ENCODE results near the gene WDPCP. TPM values are rescaled to one million over a fixed set of nuclear protein-coding genes. Genes with fewer than 3 reads are reported as not detected.

The WDPCP gene
- total and polyA plus RNA-seq, 10 of the 15 experiments (the other 5 are each of a cell fraction or from before 2014, with no cell fraction given) = 2.1 to 7.9 (median 4.6) TPM

- no peak for TF ChIP-seq ZNF384 (IDR thresholded peaks at IDR 0.05; ENCODE audit: borderline replicate concordance, low read depth, low read length)
- peak; percentile 74 for TF ChIP-seq NR2F1 (conservative IDR thresholded peaks at IDR 0.05)
- TF ChIP-seq RB1 (IDR thresholded peaks at IDR 0.05; ENCODE audit: borderline replicate concordance) = no peak
- no peak for TF ChIP-seq KLF5 (IDR thresholded peaks at IDR 0.05; ENCODE audit: partially characterized antibody)
- TF ChIP-seq YY1 (IDR thresholded peaks at IDR 0.05; ENCODE audit: low read depth, low read length) = no peak
- TF ChIP-seq RELB (IDR thresholded peaks at IDR 0.05; ENCODE audit: low read depth) = peak; percentile 44; the same call in 1 of the 2 replicates
- no peak for TF ChIP-seq EGR1 (IDR thresholded peaks at IDR 0.05; ENCODE audit: borderline replicate concordance in 1 of 2, low read depth in 2 of 2, low read length in 2 of 2)
- peak; percentile 69; the same call in 1 of the 2 replicates for TF ChIP-seq FOXM1 (IDR thresholded peaks at IDR 0.05; ENCODE audit: low read depth, low read length)
- no peak for TF ChIP-seq SUPT20H (IDR thresholded peaks at IDR 0.05; ENCODE audit: borderline replicate concordance, control insufficient read depth, low read depth, low read length)
- TF ChIP-seq ZNF217 (IDR thresholded peaks at IDR 0.05) = peak; percentile 46; the same call in 1 of the 2 replicates
- TF ChIP-seq CBX5 (IDR thresholded peaks at IDR 0.05; ENCODE audit: low read depth) = 0 out of 2 replicates have a peak, but pooled peaks have one; percentile 56
- TF ChIP-seq RAD21 (IDR thresholded peaks at IDR 0.05; ENCODE audit: insufficient read depth, low read depth, low read length) = no peak
- no peak for TF ChIP-seq HDAC2 (IDR thresholded peaks at IDR 0.05)
- no peak for TF ChIP-seq MAX (IDR thresholded peaks at IDR 0.05; ENCODE audit: low read depth, low read length)
- no peak for TF ChIP-seq MYC (IDR thresholded peaks at IDR 0.05; ENCODE audit: insufficient read depth, insufficient read length, insufficient replicate concordance, low read length, severe bottlenecking)
- 0 out of 2 replicates have a peak, but pooled peaks have one; percentile 34 for TF ChIP-seq CREM (IDR thresholded peaks at IDR 0.05; ENCODE audit: low read depth)
- peak; percentile 37 for TF ChIP-seq MEF2B (IDR thresholded peaks at IDR 0.05; ENCODE audit: partially characterized antibody, poor library complexity, severe bottlenecking)
- TF ChIP-seq ZBTB4 (CRISPR knock-in tag; IDR thresholded peaks at IDR 0.05) = no peak
- TF ChIP-seq ZNF24 (IDR thresholded peaks at IDR 0.05) = no peak
- TF ChIP-seq ZSCAN29 (IDR thresholded peaks at IDR 0.05) = no peak
- peak; percentile 34 for TF ChIP-seq SKIL (IDR thresholded peaks at IDR 0.05; ENCODE audit: low read depth, poor library complexity, severe bottlenecking)
- TF ChIP-seq PKNOX1 (IDR thresholded peaks at IDR 0.05) = no peak
- no peak for TF ChIP-seq NR2C2 (IDR thresholded peaks at IDR 0.05; ENCODE audit: borderline replicate concordance, control insufficient read depth, insufficient read length, low read depth)
Observed at GRCh38 chr2:63257473-63257872, 330.8 kb downstream of the WDPCP start (continued).
